ENCODE data around the gene MTR.

- TF ChIP-seq PKNOX1 (IDR thresholded peaks at IDR 0.05) = no peak
- TF ChIP-seq ELF4 (IDR thresholded peaks at IDR 0.05) = no peak
- TF ChIP-seq FOXA1 (IDR thresholded peaks at IDR 0.05) = no peak
- TF ChIP-seq TARDBP (IDR thresholded peaks at IDR 0.05) = no peak
- TF ChIP-seq SP1 (IDR thresholded peaks at IDR 0.05) = no peak
- no peak for TF ChIP-seq NFRKB (IDR thresholded peaks at IDR 0.05)
- no peak for TF ChIP-seq FOXK2 (IDR thresholded peaks at IDR 0.05)
- TF ChIP-seq BHLHE40 (IDR thresholded peaks at IDR 0.05; ENCODE audit: borderline replicate concordance) = no peak
- no peak for TF ChIP-seq SUZ12 (IDR thresholded peaks at IDR 0.05)
- TF ChIP-seq FOXM1 (IDR thresholded peaks at IDR 0.05; ENCODE audit: borderline replicate concordance) = no peak
- no peak for TF ChIP-seq HDGF (IDR thresholded peaks at IDR 0.05; ENCODE audit: borderline replicate concordance)
- TF ChIP-seq ARNT (IDR thresholded peaks at IDR 0.05) = no peak
- no peak for TF ChIP-seq ZNF384 (IDR thresholded peaks at IDR 0.05)
- TF ChIP-seq L3MBTL2 (conservative IDR thresholded peaks at IDR 0.05) = no peak
Measured at GRCh38 chr1:236860101-236860500, 65.0 kb downstream of the MTR start.
